NCI-H446 (cell line): Measurements from ENCODE around the gene ZNF41.

Source experiments
- DNase-seq, 2 experiments: peaks; one replicate each; lab custom pipeline; 2025; lab: John Stamatoyannopoulos, UW

The ZNF41 gene

GRCh38 chrX:47489507-47490275, 6.7 kb upstream of the ZNF41 start:
- no peak for DNase-seq

- DNase-seq = no peak
Measured at GRCh38 chrX:47484885-47485284, 1.9 kb upstream of the ZNF41 start.

GRCh38 chrX:47483306-47484268, 565 bp upstream of the ZNF41 start:
- no peak for DNase-seq

GRCh38 chrX:47482065-47482511, 934 bp downstream of the ZNF41 start:
- DNase-seq = no peak

DNA sequence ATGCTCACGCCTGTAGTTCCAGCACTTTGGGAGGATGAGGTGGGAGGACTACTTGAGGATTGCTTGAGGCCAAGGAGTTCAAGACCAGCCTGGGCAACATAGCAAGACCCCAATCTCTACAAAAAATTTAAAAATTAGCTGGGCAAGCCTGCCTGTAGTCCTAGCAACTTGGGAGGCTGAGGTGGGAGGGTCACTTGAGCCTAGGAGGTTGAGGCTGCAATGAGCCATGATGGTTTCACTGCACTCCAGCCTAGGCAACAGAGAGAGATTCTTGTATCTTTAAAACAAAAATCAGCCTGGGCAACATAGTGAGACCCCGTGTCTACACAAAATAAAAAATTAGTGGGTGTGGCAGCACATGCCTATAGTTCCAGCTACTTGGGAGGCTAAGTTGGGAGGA, 1.9 kb downstream of the ZNF41 start:
- DNase-seq = no peak

DNA sequence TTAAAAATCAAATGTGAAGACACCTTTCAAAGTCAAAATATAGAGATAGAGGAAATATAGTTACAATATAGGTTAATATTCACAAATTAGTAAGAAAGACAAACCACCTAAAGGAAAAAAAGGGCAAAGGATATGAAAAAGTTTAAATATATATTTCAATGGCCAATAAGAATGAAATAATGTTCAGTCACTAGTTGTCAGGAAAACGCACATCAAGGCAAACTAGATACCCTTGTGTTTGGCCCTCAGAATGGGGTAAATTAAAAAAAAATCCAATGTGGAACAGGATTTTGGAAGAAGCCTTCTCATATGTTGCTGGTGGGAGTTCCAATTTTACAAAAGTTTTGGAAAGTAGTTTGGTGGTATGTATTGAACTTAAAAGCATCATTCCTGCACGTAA, 2.4 kb downstream of the ZNF41 start:
- DNase-seq = no peak

DNA sequence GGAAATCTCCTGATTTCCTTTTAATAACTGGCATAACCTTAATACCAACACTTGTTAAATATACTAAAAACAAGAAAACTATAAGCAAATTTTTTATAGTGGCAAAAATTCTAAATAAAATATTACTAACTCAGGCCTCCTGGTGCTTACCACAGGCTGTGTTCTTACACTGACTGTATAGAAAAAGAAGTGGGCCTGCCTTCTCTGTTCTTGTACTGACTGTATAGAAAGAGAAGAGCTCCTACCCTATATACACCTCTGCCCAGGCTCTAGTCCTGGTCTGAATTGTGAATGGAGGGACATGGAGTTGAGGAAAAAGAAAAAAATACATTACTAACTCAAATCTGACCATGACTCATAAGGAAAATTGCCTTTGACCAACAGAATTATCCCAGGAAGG, 7.5 kb downstream of the ZNF41 start:
- DNase-seq = no peak

DNA sequence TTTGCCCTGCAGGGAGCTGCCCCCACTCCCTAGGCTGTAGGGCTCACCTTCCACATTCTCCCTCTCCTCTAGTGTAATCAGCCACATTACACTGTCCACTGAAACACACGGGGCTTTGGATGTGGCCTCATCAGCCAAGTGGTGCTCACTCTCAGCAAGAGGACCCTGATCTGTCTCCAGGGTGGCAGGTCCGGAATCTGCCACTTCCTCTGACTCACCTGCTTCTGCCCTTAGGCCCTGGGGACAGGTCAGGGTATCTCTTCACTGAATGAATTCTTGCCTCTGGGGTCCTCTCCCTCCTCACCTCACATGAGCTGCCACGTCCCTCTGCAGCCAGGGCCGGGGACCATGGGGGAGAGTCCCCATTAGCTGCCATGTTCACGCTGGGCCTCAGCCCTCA, 15.9 kb downstream of the ZNF41 start:
- DNase-seq = no peak

- no peak for DNase-seq
Measured at GRCh38 chrX:47460561-47460960, 22.5 kb downstream of the ZNF41 start.

- DNase-seq = no peak
Measured at GRCh38 chrX:47458528-47458927, 24.5 kb downstream of the ZNF41 start.

GRCh38 chrX:47456080-47456479, 26.9 kb downstream of the ZNF41 start:
- no peak for DNase-seq

DNA sequence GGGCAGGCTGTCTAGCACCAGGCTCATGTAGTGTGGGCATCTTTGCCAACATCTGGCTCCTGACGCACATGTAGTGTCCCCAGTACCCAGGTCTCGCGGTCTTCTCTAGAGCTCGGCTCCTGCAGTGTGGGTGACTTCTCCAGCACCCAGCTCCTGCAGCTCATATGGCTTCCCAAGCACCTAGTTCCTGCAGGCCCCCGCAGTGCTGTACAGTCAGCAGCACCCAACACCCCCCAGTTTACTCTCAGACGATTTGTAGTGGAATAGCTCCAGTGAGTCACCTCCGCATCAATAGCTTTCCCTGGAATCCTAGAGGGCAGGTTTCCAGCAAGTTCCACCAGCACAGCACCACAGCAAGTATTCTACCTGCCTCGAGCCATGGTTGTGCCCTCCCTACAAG, 30.9 kb downstream of the ZNF41 start:
- DNase-seq = no peak

GRCh38 chrX:47448165-47448806, 34.7 kb downstream of the ZNF41 start:
- DNase-seq = no peak

DNA sequence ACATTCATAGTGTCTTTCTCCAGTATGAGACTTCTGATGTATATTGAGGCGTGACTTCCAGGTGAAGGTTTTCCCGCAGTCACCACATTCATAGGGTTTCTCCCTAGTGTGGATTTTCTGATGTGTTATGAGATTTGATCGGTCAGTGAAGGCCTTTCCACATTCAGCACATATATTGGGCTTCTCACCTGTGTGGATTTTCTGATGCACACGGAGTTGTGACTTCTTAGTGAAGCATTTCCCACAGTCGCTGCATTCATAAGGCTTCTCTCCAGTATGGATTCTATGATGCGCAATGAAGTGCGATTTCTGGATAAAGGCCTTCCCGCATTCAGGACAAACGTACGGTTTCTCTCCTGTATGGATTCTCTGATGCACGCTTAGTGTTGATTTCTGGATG, 35.4 kb downstream of the ZNF41 start:
- DNase-seq = no peak

DNA sequence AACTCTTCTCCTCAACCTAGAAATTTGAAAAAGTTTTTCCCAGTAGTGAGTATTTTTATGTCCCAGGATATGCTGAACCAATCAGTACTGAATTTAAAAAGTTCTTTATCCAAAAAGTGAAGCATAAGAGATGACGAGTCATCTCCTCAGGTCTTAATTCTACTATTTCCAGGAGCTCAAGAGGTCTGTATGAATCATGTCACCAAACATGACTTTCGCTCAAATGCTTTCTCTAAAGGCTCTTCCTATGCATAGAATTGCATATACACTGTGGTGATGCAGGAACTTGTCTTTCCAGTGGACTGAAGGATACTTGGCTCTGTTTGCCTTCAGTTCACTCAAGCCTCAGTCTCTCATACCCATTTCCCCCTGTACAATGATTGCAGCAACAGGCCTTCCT, 36.1 kb downstream of the ZNF41 start:
- no peak for DNase-seq

DNA sequence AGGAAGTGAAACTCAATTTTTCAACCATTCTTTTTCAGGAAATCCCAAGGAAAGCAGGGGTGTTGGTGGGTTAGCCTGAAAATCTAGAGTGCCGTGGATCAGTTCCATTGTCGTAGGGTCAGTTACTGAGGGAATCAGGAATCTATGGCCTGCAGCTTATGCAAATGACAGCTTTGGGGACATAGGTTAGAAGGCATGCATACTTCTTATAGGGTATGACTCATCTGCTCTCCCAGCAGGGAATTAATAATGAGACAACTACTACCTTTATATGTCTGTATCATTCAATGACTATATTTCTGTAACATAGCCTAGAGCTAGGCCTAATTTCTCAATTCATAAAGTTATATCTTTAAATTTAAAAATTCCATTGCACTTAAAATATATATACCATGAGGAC, 36.6 kb downstream of the ZNF41 start:
- DNase-seq = no peak

DNA sequence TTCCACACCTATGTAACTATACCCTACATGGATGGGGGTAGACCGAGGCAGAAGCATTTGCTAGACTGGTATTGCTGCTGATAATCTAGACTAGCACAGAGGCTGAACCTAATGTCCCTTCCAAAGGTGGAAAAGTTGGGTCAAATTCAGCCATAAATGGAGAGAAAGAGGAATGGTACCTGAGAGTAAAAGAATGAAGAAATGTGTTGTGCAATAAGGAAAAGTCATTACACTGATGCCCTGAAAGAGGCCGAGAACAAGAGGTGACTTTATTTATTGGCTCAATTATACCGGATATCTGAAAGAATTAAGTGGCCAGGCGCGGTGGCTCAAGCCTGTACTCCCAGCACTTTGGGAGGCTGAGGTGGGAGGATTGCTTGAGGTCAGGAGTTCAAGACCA, 52.1 kb downstream of the ZNF41 start:
- no peak for DNase-seq

GRCh38 chrX:47422444-47422843, 60.6 kb downstream of the ZNF41 start:
- no peak for DNase-seq

GRCh38 chrX:47420962-47421361, 62.1 kb downstream of the ZNF41 start:
- no peak for DNase-seq

DNA sequence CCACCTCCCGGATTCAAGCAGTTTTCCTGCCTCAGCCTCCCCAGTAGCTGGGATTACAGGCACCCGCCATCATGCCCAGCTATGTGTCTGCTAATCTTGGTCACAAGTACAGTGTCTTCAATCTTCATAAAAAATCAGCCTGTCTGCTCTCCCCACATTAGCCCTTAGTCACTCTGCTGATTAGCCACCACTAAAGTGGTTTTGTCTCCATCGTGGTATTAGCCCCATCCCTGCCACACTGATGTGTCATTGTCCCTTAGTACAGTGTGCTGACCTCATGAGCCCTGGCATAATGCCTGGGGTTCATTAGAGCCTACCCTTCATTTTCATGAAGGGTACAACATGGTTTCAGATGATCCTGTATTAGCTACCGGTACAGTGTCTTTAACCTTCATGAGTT, 62.8 kb downstream of the ZNF41 start:
- no peak for DNase-seq

GRCh38 chrX:47413179-47413594, 69.8 kb downstream of the ZNF41 start:
- DNase-seq = no peak
